Stromal cell of bone marrow (primary cell): ENCODE results near the gene CHST11.

Experiments used
- DNase-seq: peaks from one replicate; pipeline ENCODE4 v3.0.0-alpha.2; 2012; ENCODE audit warnings: low read depth

Gene CHST11

GRCh38 chr12:104654665-104655609, 198.2 kb downstream of the CHST11 start:
- DNase-seq: no peak

GRCh38 chr12:104656383-104656782, 199.6 kb downstream of the CHST11 start:
- DNase-seq: no peak

GRCh38 chr12:104656921-104657320, 200.2 kb downstream of the CHST11 start:
- peak; percentile 52 for DNase-seq

DNA sequence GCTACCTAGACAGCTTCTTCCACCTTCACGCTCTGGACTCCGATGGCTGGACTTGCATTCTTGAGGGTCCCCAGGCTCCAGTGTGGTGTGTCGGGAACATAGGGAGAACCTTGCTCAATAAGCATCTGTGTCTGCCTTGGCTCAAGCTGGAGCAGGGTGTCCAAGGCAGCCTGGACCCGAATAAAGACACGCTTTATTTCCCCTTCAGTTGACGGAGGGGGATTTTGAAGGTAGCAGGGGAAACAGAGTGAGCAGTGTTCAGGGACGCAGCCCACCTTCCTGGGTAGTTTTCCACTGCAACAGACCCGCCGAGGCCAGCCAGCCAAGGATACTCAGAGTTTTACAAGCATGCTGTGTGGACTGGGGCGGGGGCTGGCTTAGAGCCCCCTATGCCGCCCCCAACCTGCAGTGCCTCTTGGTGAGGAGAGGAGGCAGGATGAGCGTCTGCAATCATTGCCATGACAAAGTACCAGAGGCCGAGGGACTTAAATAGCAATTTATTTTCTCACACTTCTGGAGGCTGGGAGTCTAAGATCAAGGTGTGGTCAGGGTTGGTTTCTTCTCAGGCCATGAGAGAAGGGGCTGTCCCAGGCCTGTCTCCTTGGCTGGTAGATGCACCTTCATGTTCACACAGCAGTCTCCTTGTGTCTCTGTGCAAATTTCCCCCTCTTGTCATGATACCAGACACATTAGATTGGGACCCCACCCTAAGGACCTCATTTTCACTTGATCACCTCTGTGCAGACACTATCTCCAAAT, 201.2 kb downstream of the CHST11 start:
- no peak for DNase-seq

GRCh38 chr12:104659058-104659457, 202.3 kb downstream of the CHST11 start:
- DNase-seq: no peak

DNA sequence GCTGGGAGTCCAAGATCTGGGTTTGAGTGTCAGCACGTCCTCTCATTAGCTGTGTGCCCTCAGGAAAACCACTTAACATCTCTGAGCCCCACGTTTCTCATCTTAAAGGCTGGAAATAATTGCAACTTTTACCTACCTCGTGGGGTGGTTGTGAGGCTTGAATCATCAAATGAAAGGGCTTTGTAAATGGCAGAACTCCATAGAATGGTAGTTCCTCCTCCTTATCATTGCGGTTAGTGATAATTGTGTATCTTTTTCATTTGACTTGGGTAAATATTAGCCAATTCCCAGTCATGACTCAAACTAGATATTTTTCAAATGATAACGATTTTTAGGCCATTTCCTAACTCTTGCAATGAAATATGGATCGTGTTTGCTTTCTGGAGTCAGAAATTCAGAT, 205.5 kb downstream of the CHST11 start:
- DNase-seq: no peak

- DNase-seq: no peak
Observed at GRCh38 chr12:104662908-104663307, 206.2 kb downstream of the CHST11 start.

GRCh38 chr12:104664351-104664750, 207.6 kb downstream of the CHST11 start:
- no peak for DNase-seq

- no peak for DNase-seq
Observed at GRCh38 chr12:104665296-104665695, 208.5 kb downstream of the CHST11 start.

DNA sequence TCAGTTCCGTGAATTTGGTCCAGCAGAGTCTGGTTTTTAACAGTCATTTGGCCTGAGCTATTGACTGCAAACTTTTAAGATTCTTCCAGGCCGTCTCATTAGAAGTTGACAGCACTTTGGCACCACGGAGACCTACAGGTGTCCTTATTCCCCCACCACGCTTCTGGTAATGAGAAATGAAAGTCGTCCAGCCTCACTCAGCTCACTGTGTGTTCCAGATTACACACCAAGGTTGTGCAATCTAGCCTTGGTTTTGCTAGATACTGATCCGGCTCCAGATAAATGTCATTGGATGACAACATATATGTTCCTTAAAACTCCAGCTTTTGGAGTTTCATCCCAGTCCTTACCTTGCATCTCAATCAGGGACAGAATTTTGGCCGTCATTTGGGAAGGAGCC, 210.4 kb downstream of the CHST11 start:
- no peak for DNase-seq

- DNase-seq: no peak
Observed at GRCh38 chr12:104668274-104668718, 211.5 kb downstream of the CHST11 start.

- DNase-seq: no peak
Observed at GRCh38 chr12:104669089-104669721, 212.5 kb downstream of the CHST11 start.

DNA sequence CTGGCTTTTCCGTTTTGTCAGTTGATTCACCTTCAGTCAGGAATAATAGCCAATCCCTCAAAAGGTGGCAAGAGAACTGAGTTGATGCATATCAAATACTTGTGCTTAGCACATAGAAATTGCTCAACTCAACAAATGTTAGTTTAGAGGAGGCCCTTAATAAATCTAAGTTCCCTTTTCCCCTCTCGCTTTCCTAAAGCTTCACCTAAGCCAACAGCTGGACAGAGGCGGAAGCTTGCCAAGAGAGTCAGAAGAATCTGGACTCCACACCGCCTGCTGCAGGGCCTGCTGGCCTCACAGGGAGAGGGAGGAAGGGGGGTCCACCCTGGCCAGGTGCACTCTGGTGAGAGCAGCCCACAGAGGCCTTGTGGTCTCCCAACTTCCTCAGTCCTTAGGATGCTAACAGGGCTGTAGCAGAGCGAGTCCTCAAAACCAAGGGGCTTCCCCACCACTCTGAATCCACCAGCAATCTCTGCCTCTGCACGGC, 213.1 kb downstream of the CHST11 start:
- DNase-seq: no peak

- no peak for DNase-seq
Observed at GRCh38 chr12:104670439-104671408, 214.0 kb downstream of the CHST11 start.

DNA sequence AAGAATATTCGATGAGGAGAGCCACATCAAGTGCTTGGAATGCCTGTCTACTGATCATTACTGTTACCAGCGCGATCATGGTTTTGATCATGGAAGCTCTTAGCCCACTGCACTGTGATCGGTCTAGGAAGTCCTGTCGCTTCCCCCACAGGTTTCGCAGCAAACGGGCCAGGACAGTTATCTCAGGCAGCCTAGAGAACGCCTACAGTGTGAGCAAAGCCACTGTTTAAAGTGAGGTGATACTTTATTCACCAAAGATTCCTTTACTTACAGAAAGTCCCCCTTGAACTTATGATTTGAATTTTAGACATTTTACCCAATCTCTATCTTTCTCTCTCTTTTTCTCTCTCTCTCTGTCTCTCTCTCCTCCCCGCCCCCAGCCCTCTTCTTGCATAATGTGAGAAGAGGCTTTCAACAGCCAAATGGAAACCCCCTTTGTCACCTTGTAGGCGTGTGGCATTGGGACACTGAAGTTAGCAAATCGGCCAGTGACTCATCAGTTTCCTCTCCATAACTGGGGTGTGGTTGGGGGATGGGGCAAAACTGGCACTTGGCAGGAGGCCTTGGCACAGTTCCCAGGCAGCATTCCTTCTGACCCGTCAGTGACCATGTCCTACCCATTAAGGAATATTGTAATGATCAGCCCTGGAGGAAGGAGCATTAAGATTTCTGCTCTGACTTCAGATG, 214.8 kb downstream of the CHST11 start:
- DNase-seq: peak; percentile 81

DNA sequence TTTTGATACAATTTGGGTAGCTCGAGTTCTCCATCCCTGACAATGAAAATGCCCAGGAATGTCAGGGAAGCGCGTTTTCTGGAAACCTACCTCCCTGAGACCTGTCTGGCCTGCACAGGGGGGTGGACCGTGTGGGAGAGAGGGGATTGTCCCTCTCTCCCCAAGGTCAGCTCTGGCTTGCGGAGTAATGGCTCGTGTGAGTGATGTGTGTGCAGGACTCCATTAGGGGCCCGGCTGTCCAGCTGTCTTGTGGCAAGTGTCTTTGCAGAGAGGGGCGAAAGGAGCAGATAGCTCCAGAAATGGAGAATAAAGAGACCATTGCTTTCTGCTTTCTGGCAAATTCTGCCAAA, 215.3 kb downstream of the CHST11 start:
- no peak for DNase-seq

GRCh38 chr12:104672501-104673265, 215.9 kb downstream of the CHST11 start:
- peak; percentile 64 for DNase-seq

- no peak for DNase-seq
Observed at GRCh38 chr12:104673294-104673693, 216.5 kb downstream of the CHST11 start.

DNA sequence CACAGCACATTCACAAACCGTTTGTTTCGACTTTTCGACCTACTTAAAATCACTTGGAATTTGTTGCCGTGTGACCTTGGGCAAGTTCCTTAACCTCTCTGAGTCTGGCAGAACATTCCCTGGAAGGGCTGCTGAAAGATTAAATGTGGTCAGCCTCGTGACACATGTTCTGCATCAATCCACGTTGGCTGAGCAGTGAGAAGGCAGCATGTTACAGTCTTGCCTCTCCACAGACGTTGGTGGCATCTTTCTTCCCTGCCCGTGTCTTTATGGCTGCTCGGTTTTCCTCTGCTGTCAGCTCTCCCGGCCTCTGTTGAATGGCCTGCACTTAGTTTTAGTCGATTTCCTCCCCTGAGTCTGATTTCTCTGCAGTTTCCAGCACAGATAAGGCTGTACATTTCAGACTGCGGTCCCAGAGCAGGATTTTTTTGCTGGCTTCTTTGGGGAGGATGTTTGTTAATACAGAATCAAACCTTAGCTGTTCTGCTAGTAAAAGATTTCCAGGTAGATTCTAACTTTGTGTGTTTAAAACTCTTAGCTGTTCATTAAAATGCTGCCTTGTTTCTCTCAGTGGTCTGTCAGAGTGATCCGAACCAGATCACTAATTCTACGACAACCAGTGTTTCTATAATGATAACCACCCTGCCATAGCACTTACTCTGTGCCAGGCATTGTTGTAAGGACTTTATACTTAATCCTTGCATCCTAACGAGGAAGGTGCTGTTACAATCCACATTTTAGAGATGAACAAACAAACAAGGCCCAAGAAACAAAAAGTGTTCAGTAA, 217.1 kb downstream of the CHST11 start:
- no peak for DNase-seq
